IPS-15b (cell line): ENCODE results near the gene SBDS.

ENCODE experiments used
- H3K27me3 ChIP-seq: one replicate; pipeline ENCODE4 v1.6.1; 2013; ENCODE audit warnings: low read length; ENCODE audit not compliant: control insufficient read depth, insufficient read depth
- H3K36me3 ChIP-seq: one replicate; pipeline ENCODE4 v1.6.1; 2013; ENCODE audit warnings: low read length; ENCODE audit not compliant: control insufficient read depth, insufficient read depth
- H3K4me1 ChIP-seq: one replicate; pipeline ENCODE4 v1.6.1; 2013; ENCODE audit warnings: mild to moderate bottlenecking, low read length; ENCODE audit not compliant: control insufficient read depth, insufficient read depth
- H3K4me3 ChIP-seq: one replicate; pipeline ENCODE4 v1.5.1; 2013; ENCODE audit warnings: low read depth, low read length
- H3K9ac ChIP-seq: one replicate; pipeline ENCODE4 v1.6.1; 2013; ENCODE audit warnings: low read depth, mild to moderate bottlenecking, low read length
- H3K9me3 ChIP-seq: one replicate; pipeline ENCODE4 v1.6.1; 2013; ENCODE audit warnings: mild to moderate bottlenecking, low read length; ENCODE audit not compliant: control insufficient read depth, insufficient read depth

Gene SBDS

DNA sequence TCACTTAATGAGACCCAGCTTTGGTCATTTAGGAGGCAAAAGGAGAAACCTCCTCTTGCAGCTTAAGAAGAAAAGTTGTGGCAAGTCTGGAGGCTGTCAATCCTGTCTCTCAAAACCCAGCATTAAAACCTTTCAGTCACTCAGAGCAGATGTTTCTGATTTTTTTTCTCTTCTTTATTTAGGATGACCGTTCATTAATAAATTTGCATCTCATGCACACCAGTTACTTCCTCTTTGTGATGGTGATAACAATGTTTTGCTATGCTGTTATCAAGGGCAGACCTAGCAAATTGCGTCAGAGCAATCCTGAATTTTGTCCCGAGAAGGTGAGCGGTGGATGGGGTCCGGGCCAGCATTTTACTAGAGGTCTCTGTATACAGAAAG lies 42.4 kb downstream of the SBDS start:
- H3K9me3 ChIP-seq, result no peaks in the 10 kb centered on the region
- H3K9ac ChIP-seq, result no peak overlapping the region
- no peaks in the 10 kb centered on the region for H3K27me3 ChIP-seq
- peaks cover 35% of the 10 kb centered on the region for H3K36me3 ChIP-seq
- H3K4me3 ChIP-seq, result no peak overlapping the region
- peaks cover 5% of the 10 kb centered on the region for H3K4me1 ChIP-seq

DNA sequence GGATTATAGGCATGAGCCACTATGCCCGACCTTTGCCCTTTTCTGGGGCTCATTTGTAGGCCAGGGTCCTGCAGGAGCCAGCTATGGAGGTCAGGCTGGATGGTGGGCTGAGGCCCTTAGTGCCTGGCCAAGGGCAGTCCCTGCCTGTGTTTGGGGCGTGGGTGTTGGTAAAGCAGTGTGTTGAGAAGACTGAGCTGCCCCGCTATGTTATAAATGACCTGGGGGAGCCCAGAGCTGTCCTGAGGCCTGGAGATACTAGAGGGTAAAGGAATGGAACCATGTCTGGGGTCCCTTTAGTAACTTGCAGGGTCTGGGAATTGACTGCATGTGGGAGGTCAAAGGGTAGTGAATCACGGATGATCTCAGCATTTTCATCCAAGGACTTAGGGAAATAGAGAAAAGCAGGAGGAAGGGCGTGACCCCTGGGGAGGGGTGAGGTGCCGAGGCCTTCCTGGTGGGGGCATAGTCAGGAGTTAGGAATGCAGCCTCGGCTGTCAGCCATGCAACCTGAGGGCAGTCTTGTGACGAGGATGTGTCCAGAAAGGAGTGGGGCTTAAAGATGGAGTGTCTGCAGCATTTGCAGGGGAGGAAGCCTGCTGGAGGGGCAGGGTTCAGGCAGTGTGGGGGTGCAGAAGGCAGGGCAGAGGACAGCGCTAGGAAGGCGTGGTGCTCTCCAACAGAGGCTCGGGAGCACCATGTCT lies 42.9 kb downstream of the SBDS start:
- Histone ChIP-seq H3K9me3 (no peaks in the 10 kb centered on the region), H3K27me3 (no peaks in the 10 kb centered on the region), H3K9ac (no peak overlapping the region), H3K36me3 (peaks cover 39% of the 10 kb centered on the region), H3K4me1 (peaks cover 5% of the 10 kb centered on the region), H3K4me3 (no peak overlapping the region)

GRCh38 chr7:66950763-66951162 lies 44.6 kb downstream of the SBDS start:
- Histone ChIP-seq H3K36me3 (peaks cover 38% of the 10 kb centered on the region), H3K4me3 (no peak overlapping the region), H3K27me3 (no peaks in the 10 kb centered on the region)

DNA sequence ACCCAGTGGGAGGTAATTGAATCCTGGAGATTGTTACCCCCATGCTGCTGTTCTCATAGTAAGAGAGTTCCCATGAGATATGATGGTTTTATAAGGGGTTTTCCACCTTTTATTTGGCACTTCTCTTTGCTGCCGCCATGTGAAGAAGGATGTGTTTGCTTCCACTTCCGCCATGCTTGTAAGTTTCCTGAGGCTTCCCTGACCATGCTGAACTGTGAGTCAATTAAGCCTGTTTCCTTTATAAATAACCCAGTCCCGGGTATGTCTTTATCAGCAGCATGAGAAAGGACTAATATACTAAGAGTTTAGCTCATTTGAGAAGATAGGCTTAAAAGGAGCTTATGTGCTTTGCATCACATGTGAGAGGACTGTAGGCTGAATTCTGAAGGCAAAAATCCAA lies 45.1 kb downstream of the SBDS start:
- peaks cover 37% of the 10 kb centered on the region for H3K36me3 ChIP-seq
- H3K4me1 ChIP-seq, result peaks cover 5% of the 10 kb centered on the region
- no peaks in the 10 kb centered on the region for H3K27me3 ChIP-seq
- no peak overlapping the region for H3K4me3 ChIP-seq
- no peak overlapping the region for H3K9ac ChIP-seq
- H3K9me3 ChIP-seq, result no peaks in the 10 kb centered on the region

More at GRCh38 chr7:66950763-66951162, 44.6 kb downstream of the SBDS start:
- H3K9me3 ChIP-seq, result no peaks in the 10 kb centered on the region
- H3K9ac ChIP-seq, result no peak overlapping the region
- H3K4me1 ChIP-seq, result peaks cover 5% of the 10 kb centered on the region

DNA sequence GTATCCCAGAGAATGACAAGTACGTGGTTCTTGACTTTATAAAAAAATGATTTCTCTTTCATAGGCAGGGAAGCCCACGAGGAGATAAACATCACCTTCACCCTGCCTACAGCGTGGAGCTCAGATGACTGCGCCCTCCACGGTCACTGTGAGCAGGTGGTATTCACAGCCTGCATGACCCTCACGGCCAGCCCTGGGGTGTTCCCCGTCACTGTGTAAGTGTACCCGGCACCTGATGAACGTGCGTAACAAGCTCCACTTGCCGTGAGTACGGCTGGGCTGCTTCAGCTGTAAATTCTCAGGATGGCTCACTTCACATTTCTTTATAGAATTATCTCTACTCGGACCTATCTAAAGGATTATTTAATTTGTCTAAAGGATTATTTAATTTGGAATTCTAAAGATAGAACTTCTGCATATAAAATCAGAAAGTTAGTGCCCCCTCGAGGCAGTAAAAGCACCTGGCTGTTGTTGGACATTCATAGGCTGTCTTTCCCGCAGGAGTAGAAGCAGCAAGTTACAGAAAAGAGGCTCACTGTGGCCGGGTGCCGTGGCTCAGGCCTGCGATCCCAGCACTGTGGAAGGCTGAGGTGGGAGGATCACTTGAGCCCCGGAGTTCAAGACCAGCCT lies 46.8 kb downstream of the SBDS start:
- peaks cover 42% of the 10 kb centered on the region for H3K36me3 ChIP-seq
- no peaks in the 10 kb centered on the region for H3K27me3 ChIP-seq
- H3K4me3 ChIP-seq, result no peak overlapping the region
- peaks cover 5% of the 10 kb centered on the region for H3K4me1 ChIP-seq
- H3K9ac ChIP-seq, result no peak overlapping the region
- H3K9me3 ChIP-seq, result no peaks in the 10 kb centered on the region

DNA sequence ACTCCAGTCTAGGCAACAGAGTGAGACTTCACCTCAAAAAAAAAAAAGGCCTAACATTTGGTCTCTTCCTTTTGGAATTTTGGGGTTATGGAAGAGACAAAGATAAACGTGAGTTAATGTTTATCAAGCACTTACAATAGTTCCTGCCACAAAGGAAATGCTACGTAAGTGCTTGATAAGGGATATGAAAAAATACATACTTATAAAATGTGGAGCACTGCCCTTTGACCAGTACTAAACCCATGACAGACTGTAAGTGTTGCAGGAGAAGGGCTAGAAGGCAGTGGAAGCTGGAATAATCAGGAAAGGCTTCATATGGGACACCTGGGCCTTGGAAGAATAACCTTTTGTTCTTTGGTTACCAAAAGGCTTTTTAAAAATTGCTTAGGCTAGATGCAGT lies 48.8 kb downstream of the SBDS start:
- Histone ChIP-seq H3K9me3 (no peaks in the 10 kb centered on the region), H3K4me3 (no peak overlapping the region), H3K9ac (no peak overlapping the region), H3K27me3 (no peaks in the 10 kb centered on the region), H3K4me1 (no peaks in the 10 kb centered on the region), H3K36me3 (peaks cover 36% of the 10 kb centered on the region)

DNA sequence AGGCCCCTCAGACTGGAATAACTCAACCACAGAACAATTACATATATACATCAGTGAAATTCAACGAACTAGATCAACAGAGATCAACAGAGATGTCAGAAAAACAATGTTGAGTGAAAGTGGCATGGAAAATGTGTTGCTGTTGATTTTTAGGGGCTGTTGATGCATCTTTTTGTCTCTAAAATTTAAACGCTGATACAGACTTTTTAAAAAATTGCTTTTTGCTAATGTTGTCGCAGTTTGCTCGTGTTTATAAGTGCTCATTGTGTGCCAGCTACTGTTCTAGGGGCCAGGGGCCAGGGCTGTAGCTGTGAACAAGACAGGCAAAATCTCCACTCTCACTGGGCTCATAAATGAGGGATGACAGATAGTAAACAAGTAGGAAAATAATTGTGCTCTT lies 56.1 kb downstream of the SBDS start:
- Histone ChIP-seq H3K4me1 (no peaks in the 10 kb centered on the region), H3K27me3 (no peaks in the 10 kb centered on the region), H3K4me3 (no peak overlapping the region), H3K9ac (no peak overlapping the region), H3K9me3 (no peaks in the 10 kb centered on the region), H3K36me3 (no peaks in the 10 kb centered on the region)

- Histone ChIP-seq H3K36me3 (no peaks in the 10 kb centered on the region), H3K9me3 (no peaks in the 10 kb centered on the region), H3K4me3 (no peak overlapping the region), H3K27me3 (no peaks in the 10 kb centered on the region), H3K9ac (no peak overlapping the region), H3K4me1 (no peaks in the 10 kb centered on the region)
Observed at GRCh38 chr7:66937940-66938339, 57.4 kb downstream of the SBDS start.
